Mucosa of gallbladder (tissue), 1 donor: ENCODE results near the gene HIGD2B. TPM values are rescaled to one million over a fixed set of nuclear protein-coding genes. Genes with fewer than 3 reads are reported as not detected.
"Not testable (repeated sequence)": the region's sequence is repeated elsewhere in the genome, so short reads cannot be mapped to it uniquely, and the experiment has no call there.

Experiments used
- DNase-seq: peaks from one replicate; pipeline ENCODE4 v3.0.0-alpha.2; 2020; ENCODE audit warnings: low spot score
- total RNA-seq: library from RNA; stranded (reverse); gene quantifications from one replicate; pipeline ENCODE4 v1.2.1, GENCODE V29; 2021
- donor health status: DM: no; HTN: no; CAD: no.

The HIGD2B gene
- not detected for total RNA-seq

GRCh38 chr15:72685925-72686794 lies at the start of gene HIGD2B, which contains the start of gene BBS4:
TSS of gene HIGD2B (minus strand) at chr15:72686182. CDS start at chr15:72676374, 9,808 bp downstream.
TSS of gene BBS4 (plus strand) at chr15:72686207. CDS start at chr15:72686228, 21 bp downstream.
- peak; percentile 87 for DNase-seq

GRCh38 chr15:72735111-72735510 lies 49.1 kb upstream of the HIGD2B start:
- no peak for DNase-seq

GRCh38 chr15:72733941-72734738 lies 48.2 kb upstream of the HIGD2B start:
- DNase-seq = no peak

- DNase-seq = no peak
Measured at GRCh38 chr15:72732516-72732915, 46.5 kb upstream of the HIGD2B start.

- no peak for DNase-seq
Measured at GRCh38 chr15:72732086-72732485, 46.1 kb upstream of the HIGD2B start.

GRCh38 chr15:72728821-72729220 lies 42.8 kb upstream of the HIGD2B start:
- no peak for DNase-seq

- DNase-seq = not testable (repeated sequence)
Measured at GRCh38 chr15:72728249-72728648, 42.3 kb upstream of the HIGD2B start.

GRCh38 chr15:72727154-72727553 lies 41.2 kb upstream of the HIGD2B start:
- no peak for DNase-seq

- not testable (repeated sequence) for DNase-seq
Measured at GRCh38 chr15:72725851-72726250, 39.9 kb upstream of the HIGD2B start.

GRCh38 chr15:72725446-72725845 lies 39.5 kb upstream of the HIGD2B start:
- DNase-seq = no peak

- no peak for DNase-seq
Measured at GRCh38 chr15:72724028-72724427, 38.0 kb upstream of the HIGD2B start.

GRCh38 chr15:72722071-72722696 lies 36.2 kb upstream of the HIGD2B start:
- peak; percentile 58 for DNase-seq

GRCh38 chr15:72708551-72709303 lies 22.7 kb upstream of the HIGD2B start:
- not testable (repeated sequence) for DNase-seq

GRCh38 chr15:72706266-72706665 lies 20.3 kb upstream of the HIGD2B start:
- no peak for DNase-seq

- DNase-seq = no peak
Measured at GRCh38 chr15:72700076-72700475, 14.1 kb upstream of the HIGD2B start.

- no peak for DNase-seq
Measured at GRCh38 chr15:72698938-72699337, 13.0 kb upstream of the HIGD2B start.

- no peak for DNase-seq
Measured at GRCh38 chr15:72690938-72691337, 5.0 kb upstream of the HIGD2B start.

- DNase-seq = no peak
Measured at GRCh38 chr15:72688697-72689096, 2.7 kb upstream of the HIGD2B start.

- no peak for DNase-seq
Measured at GRCh38 chr15:72685301-72685924, 569 bp downstream of the HIGD2B start.

GRCh38 chr15:72682772-72683171 lies 3.2 kb downstream of the HIGD2B start:
- DNase-seq = no peak

GRCh38 chr15:72680931-72681330 lies 5.1 kb downstream of the HIGD2B start:
- no peak for DNase-seq
